Loucy (cell line): ENCODE results near the gene BIRC3.

ENCODE experiments used
- H2AFZ ChIP-seq: fragments of 200-600 bp; sonication (generic); 2 replicates; pipeline ENCODE4 v1.6.0; 2016; ENCODE audit warnings: antibody characterized with exemption, mild to moderate bottlenecking, low read length, moderate library complexity
- H3F3A ChIP-seq: fragments of 200-600 bp; 2 replicates; pipeline ENCODE4 v1.6.0; 2016; ENCODE audit warnings: antibody characterized with exemption, low read depth, mild to moderate bottlenecking
- H3K27me3 ChIP-seq: fragments of 200-600 bp; sonication (generic); 2 replicates; pipeline ENCODE4 v1.6.1; 2014; ENCODE audit warnings: low read length, mild to moderate bottlenecking; ENCODE audit not compliant: insufficient read depth, poor library complexity, severe bottlenecking
- H3K36me3 ChIP-seq: fragments of 200-600 bp; sonication (generic); 2 replicates; pipeline ENCODE4 v1.6.1; 2016; ENCODE audit warnings: low read length; ENCODE audit not compliant: insufficient read depth
- H3K4me1 ChIP-seq: fragments of 200-600 bp; sonication (generic); 2 replicates; pipeline ENCODE4 v1.5.1; 2014; ENCODE audit warnings: low read length, mild to moderate bottlenecking; ENCODE audit not compliant: insufficient read depth, poor library complexity, severe bottlenecking
- H3K4me2 ChIP-seq: fragments of 200-600 bp; sonication (generic); 2 replicates; pipeline ENCODE4 v1.6.0; 2014; ENCODE audit warnings: antibody characterized with exemption, low read length, low read depth, mild to moderate bottlenecking; ENCODE audit not compliant: poor library complexity, severe bottlenecking
- H3K4me3 ChIP-seq: fragments of 200-600 bp; sonication (generic); 2 replicates; pipeline ENCODE4 v1.5.1; 2014; ENCODE audit warnings: low read length, mild to moderate bottlenecking, mixed read lengths; ENCODE audit not compliant: poor library complexity, severe bottlenecking
- H3K79me2 ChIP-seq: fragments of 200-600 bp; sonication (generic); 2 replicates; pipeline ENCODE4 v1.6.1; 2014; ENCODE audit warnings: low read length; ENCODE audit not compliant: insufficient read depth
- H3K9ac ChIP-seq: fragments of 200-600 bp; sonication (generic); 2 replicates; pipeline ENCODE4 v1.6.0; 2014; ENCODE audit warnings: mild to moderate bottlenecking, low read depth, low read length, moderate library complexity; ENCODE audit not compliant: poor library complexity, severe bottlenecking
- H3K9me2 ChIP-seq: fragments of 200-600 bp; sonication (generic); replicated peaks from 2 replicates; pipeline ENCODE4 v1.6.1; 2016; ENCODE audit warnings: low read depth, low read length, mixed read lengths
- H3K9me3 ChIP-seq: fragments of 200-600 bp; sonication (generic); 2 replicates; pipeline ENCODE4 v1.6.1; 2014; ENCODE audit warnings: mild to moderate bottlenecking, antibody characterized with exemption, low read length, low read depth; ENCODE audit not compliant: insufficient read depth
- H4K20me1 ChIP-seq: fragments of 200-600 bp; sonication (generic); 2 replicates; pipeline ENCODE4 v1.6.0; 2014; ENCODE audit warnings: antibody characterized with exemption, low read length, mild to moderate bottlenecking; ENCODE audit not compliant: insufficient read depth, poor library complexity, severe bottlenecking
- EZH2phosphoT487 ChIP-seq: fragments of 200-600 bp; IDR thresholded peaks from 2 replicates; pipeline ENCODE4 v1.6.1; 2018; ENCODE audit warnings: antibody characterized with exemption, mild to moderate bottlenecking, moderate library complexity, borderline replicate concordance
- TF ChIP-seq, protein P1 (sequence below): fragments of 200-600 bp; sonication (generic); conservative IDR thresholded peaks from 2 replicates; pipeline ENCODE4 v1.5.1; 2014; ENCODE audit warnings: mild to moderate bottlenecking, antibody characterized with exemption, low read length

BIRC3 gene

GRCh38 chr11:102302241-102302640 lies 15.0 kb upstream of the BIRC3 start:
- no peak overlapping the region for H3K4me2 ChIP-seq

GRCh38 chr11:102304686-102305085 lies 12.6 kb upstream of the BIRC3 start:
- Histone ChIP-seq H3K36me3 (no peaks in the 10 kb centered on the region), H3K9ac (no peak overlapping the region), H2AFZ (no peak overlapping the region), H3K79me2 (no peaks in the 10 kb centered on the region), H3K4me1 (peaks cover 30% of the 10 kb centered on the region), H4K20me1 (no peaks in the 10 kb centered on the region), H3K9me3 (no peaks in the 10 kb centered on the region; the same call in 1 of the 2 replicates), H3K27me3 (no peaks in the 10 kb centered on the region), H3K9me2 (no peaks in the 10 kb centered on the region), H3K4me2 (no peak overlapping the region), H3F3A (no peaks in the 10 kb centered on the region), H3K4me3 (no peak overlapping the region)
- TF ChIP-seq, protein P1, sequence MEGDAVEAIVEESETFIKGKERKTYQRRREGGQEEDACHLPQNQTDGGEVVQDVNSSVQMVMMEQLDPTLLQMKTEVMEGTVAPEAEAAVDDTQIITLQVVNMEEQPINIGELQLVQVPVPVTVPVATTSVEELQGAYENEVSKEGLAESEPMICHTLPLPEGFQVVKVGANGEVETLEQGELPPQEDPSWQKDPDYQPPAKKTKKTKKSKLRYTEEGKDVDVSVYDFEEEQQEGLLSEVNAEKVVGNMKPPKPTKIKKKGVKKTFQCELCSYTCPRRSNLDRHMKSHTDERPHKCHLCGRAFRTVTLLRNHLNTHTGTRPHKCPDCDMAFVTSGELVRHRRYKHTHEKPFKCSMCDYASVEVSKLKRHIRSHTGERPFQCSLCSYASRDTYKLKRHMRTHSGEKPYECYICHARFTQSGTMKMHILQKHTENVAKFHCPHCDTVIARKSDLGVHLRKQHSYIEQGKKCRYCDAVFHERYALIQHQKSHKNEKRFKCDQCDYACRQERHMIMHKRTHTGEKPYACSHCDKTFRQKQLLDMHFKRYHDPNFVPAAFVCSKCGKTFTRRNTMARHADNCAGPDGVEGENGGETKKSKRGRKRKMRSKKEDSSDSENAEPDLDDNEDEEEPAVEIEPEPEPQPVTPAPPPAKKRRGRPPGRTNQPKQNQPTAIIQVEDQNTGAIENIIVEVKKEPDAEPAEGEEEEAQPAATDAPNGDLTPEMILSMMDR, result no peak
- no peak for TF ChIP-seq EZH2phosphoT487

More at GRCh38 chr11:102302241-102302640, 15.0 kb upstream of the BIRC3 start:
- H4K20me1 ChIP-seq, result no peaks in the 10 kb centered on the region
- H3K79me2 ChIP-seq, result no peaks in the 10 kb centered on the region
- no peaks in the 10 kb centered on the region; the same call in 1 of the 2 replicates for H3K9me3 ChIP-seq
- no peaks in the 10 kb centered on the region for H3K36me3 ChIP-seq
- no peak overlapping the region for H3K4me3 ChIP-seq
- no peaks in the 10 kb centered on the region for H3K27me3 ChIP-seq
- TF ChIP-seq, protein P1, result no peak
- no peak for TF ChIP-seq EZH2phosphoT487
- no peaks in the 10 kb centered on the region for H3K9me2 ChIP-seq
- H2AFZ ChIP-seq, result no peak overlapping the region
- no peaks in the 10 kb centered on the region for H3F3A ChIP-seq
- H3K9ac ChIP-seq, result no peak overlapping the region
- peaks cover 28% of the 10 kb centered on the region for H3K4me1 ChIP-seq

DNA sequence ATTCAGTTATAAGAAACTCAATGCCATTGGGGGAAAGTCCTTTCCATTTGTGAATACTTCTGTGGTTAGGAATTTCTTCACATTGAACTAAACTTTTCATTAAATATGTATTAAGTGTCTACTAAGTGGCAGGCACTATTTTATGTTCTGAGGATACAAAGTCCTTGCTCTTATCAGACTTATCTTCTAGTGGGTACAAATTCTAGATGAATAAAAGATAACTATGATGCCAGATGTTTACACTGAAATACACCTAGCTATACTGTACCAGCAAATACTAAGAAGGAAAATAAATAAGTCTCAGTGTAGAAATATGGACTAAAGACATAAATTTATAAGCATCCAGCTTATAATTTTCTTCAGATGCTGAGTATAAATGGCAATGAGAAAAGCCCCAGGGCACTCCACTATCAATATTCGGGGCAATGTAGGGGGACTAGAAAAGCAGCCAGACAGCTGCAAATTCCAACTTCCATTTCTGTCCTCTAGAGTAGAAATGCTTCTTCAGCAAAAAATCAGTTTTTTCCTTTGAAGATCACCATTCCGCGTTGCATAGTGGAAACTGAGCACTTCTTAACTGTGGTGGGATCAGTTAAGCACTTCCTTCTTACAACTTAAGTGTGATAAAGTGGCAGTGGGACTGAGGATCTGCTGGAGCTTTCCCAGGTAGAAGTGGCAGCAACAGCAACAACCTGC lies 11.8 kb upstream of the BIRC3 start:
- Histone ChIP-seq H3K9me3 (no peaks in the 10 kb centered on the region; the same call in 1 of the 2 replicates), H3K9me2 (no peaks in the 10 kb centered on the region), H3K36me3 (no peaks in the 10 kb centered on the region), H2AFZ (no peak overlapping the region), H4K20me1 (no peaks in the 10 kb centered on the region), H3F3A (no peaks in the 10 kb centered on the region), H3K79me2 (no peaks in the 10 kb centered on the region), H3K4me3 (no peak overlapping the region), H3K4me2 (no peak overlapping the region), H3K4me1 (peaks cover 30% of the 10 kb centered on the region), H3K27me3 (no peaks in the 10 kb centered on the region), H3K9ac (no peak overlapping the region)
- no peak for TF ChIP-seq EZH2phosphoT487
- TF ChIP-seq, protein P1, result no peak
